HG03520 (cell line): ENCODE data around the gene GSE1.

Experiments
- ATAC-seq: cut with Tn5 transposase; IDR thresholded peaks from one replicate; pipeline ENCODE4 v1.9.1; 2021; ENCODE audit warnings: mild to moderate bottlenecking, moderate library complexity; ENCODE audit not compliant: unreplicated experiment

Gene GSE1

GRCh38 chr16:85631802-85632393 lies 18.8 kb downstream of the GSE1 start:
- ATAC-seq, result no peak

GRCh38 chr16:85632709-85633437 lies 19.8 kb downstream of the GSE1 start:
- no peak for ATAC-seq

- ATAC-seq, result no peak
Measured at GRCh38 chr16:85633438-85633743, 20.3 kb downstream of the GSE1 start.

- ATAC-seq, result no peak
Measured at GRCh38 chr16:85633888-85634287, 20.8 kb downstream of the GSE1 start.

GRCh38 chr16:85634747-85635544 lies 21.8 kb downstream of the GSE1 start:
- ATAC-seq, result no peak

GRCh38 chr16:85635545-85636140 lies 22.5 kb downstream of the GSE1 start:
- ATAC-seq, result no peak

GRCh38 chr16:85636234-85636812 lies 23.2 kb downstream of the GSE1 start:
- ATAC-seq, result no peak

- no peak for ATAC-seq
Measured at GRCh38 chr16:85637061-85637807, 24.1 kb downstream of the GSE1 start.

- ATAC-seq, result no peak
Measured at GRCh38 chr16:85637808-85638647, 24.9 kb downstream of the GSE1 start.

GRCh38 chr16:85638695-85639409 lies 25.7 kb downstream of the GSE1 start:
- no peak for ATAC-seq

GRCh38 chr16:85639529-85640253 lies 26.6 kb downstream of the GSE1 start:
- no peak for ATAC-seq

GRCh38 chr16:85640254-85640558 lies 27.1 kb downstream of the GSE1 start:
- no peak for ATAC-seq

GRCh38 chr16:85640585-85640984 lies 27.5 kb downstream of the GSE1 start:
- no peak for ATAC-seq

GRCh38 chr16:85641305-85641704 lies 28.2 kb downstream of the GSE1 start:
- no peak for ATAC-seq

GRCh38 chr16:85641776-85642176 lies 28.7 kb downstream of the GSE1 start:
- no peak for ATAC-seq

- ATAC-seq, result no peak
Measured at GRCh38 chr16:85642762-85643358, 29.7 kb downstream of the GSE1 start.

- ATAC-seq, result no peak
Measured at GRCh38 chr16:85643631-85644030, 30.5 kb downstream of the GSE1 start.

GRCh38 chr16:85644093-85644712 lies 31.1 kb downstream of the GSE1 start:
- no peak for ATAC-seq
